Dermis microvascular lymphatic vessel endothelial cell (primary cell): Measurements from ENCODE around the gene ZNF436. TPM values are rescaled to one million over a fixed set of nuclear protein-coding genes. Genes with fewer than 3 reads are reported as not detected.
"Not testable (repeated sequence)": the region's sequence is repeated elsewhere in the genome, so short reads cannot be mapped to it uniquely, and the experiment has no call there.

Experiments used
- DNase-seq, 2 donors: peaks; one replicate each; pipeline versions ENCODE4 v3.0.0 to v3.0.0-alpha.2; 2010; ENCODE audit warnings: low read depth in 2 of 2
- total RNA-seq: library from RNA; depleted of rRNA; stranded (reverse); fragments of >200 nt; gene quantifications from 2 replicates; pipeline ENCODE4 v1.2.1, GENCODE V29; 2014

The ZNF436 gene
- total RNA-seq, 1 donor from 2014 or later, result 16.8 TPM

DNA sequence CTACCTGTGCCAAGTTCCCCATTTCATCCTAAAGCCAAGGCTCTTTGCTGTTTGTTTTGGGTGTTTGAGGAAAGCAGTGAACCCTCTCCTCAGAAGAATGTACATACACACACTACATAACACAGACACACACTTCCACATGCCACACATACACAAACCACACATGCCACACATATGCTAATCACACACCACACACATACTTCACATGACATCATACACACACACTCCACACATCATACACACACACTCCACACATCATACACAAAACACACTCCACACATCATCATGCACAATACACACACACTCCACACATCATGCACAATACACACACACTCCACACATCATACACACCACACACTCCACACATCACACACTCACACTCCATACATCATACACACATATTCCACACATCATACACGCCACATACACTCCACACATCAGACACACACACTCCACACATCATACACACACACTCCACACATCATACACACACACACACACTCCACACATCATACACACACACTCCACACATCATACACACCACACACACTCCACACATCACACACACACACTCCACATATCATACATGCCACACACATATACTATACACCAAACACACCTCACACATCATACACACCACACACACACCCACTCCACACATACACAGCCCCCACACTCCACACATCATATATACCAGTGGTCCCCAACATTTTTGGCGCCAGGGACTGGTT, 22.7 kb upstream of the ZNF436 start:
- DNase-seq, result no peak

DNA sequence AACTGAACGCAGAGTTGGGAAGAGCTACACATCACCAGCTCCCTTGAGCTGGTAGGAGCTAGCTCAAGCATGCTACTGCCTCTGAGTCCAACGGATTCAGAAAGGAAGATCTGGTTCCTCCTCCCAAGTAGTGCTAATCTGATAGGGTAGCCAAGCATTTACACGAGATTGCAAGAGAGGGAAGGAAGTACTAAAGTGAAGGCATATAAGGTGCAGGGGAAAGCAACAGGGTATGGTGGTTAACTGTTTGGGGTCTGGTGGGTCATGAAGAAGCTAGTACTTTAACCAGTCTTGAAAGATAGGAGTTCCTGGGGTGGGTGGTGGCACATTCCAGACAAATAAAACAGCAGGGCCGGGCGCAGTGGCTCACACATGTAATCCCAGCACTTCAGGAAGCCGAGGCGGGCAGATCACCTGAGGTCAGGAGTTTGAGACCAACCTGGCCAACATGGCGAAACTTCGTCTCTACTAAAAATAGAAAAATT, 20.2 kb upstream of the ZNF436 start:
- DNase-seq, result no peak

DNA sequence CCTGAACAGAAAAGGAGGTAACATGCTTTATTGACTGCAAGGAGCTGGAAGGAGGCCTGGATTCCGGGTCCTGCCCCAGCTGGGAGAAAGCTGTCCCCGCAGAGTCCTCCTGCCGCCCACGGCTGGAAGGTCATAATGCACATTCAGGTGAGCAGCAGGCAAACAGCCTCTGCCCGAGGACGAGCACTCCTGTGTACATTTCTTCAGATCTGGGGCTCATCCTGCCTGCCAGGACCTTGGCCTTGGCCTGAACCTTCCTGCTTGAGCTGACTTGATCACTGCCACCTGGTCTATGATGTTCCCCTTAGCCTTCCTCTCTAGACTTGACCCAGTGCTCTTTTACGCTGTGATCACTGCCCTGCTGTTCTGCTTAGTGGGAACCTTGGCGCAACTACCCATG, 17.9 kb upstream of the ZNF436 start:
- DNase-seq, result no peak

DNA sequence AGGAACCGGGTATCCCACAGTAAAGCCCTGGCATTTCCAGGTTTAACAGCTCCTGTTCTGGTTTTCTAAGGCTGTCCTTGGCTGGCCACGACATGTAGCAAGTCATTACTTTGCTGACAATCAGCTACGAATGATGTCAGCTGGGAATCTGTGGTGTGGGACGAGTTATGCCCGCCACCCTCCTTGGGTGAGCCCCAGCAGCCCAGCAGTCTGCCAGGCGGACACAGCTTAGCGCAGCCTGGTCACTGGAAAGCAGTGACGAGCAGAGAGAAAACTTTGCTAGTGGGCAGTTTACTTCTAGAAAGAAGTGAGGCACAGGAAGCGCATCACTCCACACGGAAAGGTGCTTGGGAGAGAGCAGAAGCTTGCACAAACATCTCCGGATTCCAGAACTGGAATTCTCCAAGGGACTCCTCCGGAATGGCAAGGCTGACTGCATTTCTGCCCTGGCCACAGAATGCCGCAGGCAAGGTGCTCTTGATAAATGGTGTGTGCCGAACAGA, 15.5 kb upstream of the ZNF436 start:
- DNase-seq, result peak in 1 of 2 donors; percentile 52

- peak in 1 of 2 donors; percentile 59 for DNase-seq
Measured at GRCh38 chr1:23384312-23385058, 14.8 kb upstream of the ZNF436 start.

DNA sequence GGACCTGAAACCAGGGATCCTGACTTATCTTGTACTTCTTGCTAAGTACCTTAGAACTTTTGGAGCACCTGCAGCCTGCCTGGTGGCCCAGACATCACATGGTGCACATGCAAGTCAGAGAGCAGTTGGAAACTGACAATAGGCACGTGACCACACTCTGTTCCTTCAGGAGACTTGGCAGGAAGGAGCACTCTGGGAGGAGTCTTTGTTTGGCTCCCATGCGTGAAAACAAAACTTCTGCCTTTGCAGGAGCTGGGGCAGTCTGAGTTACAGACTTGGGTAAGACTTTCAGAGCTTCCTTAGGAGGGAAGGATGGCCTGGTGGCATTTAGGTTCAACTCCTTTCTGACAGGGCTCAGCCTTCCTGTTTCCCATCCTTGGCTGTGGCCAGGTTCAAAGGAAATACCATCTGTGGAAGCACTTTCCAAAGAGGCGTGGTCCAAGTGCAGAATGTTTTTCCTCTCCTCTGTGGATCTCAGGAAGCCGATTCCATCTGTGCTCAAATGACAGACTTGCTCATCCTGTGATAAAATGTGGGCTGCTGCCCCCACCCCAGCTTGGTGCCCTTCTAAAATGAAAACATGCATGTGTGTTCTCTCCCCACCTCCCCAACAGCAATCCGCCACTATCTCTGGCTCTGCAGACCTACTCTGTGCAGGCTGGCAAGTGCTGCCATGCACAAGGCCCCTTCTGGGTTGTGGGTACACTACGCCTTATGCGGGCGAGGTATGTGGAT, 14.1 kb upstream of the ZNF436 start:
- no peak for DNase-seq

GRCh38 chr1:23381233-23381885, 11.7 kb upstream of the ZNF436 start:
- no peak for DNase-seq

DNA sequence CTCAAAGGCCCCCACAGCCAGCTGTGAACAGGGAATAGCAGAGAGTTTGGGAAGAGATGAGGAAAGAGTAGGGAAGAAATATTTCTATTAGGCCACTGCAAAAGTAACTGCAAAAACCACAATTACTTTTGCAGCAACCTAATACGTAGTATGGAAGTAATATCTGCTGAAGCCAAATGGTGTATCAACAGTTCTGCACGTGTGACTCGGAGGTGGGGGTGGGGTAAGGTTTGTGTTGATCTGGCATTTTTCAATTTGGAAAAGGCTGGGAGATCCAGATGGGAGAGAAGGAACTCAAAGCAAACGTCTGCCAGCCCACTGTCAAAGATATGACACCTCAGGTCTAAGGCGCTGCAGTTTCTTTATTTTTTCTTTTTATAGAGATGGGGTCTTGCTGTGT, 11.1 kb upstream of the ZNF436 start:
- no peak for DNase-seq

DNA sequence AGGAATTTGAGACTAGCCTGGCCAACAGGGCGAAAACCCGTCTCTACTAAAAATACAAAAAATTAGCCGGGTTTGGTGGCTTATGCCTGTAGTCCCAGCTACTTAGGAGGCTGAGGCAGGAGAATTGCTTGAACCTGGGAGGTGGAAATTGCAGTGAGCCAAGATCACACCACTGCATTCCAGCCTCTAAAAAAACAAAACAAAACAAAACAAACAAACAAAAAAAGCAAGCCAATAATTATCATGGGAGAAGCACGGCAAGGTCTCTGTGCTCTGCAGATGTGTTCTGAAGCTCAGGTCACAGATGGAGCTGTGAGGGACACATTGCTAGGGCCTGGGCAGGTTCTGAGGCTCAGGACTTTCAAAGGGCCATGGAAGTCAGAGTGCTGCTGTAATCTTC, 10.6 kb upstream of the ZNF436 start:
- not testable (repeated sequence) for DNase-seq

DNA sequence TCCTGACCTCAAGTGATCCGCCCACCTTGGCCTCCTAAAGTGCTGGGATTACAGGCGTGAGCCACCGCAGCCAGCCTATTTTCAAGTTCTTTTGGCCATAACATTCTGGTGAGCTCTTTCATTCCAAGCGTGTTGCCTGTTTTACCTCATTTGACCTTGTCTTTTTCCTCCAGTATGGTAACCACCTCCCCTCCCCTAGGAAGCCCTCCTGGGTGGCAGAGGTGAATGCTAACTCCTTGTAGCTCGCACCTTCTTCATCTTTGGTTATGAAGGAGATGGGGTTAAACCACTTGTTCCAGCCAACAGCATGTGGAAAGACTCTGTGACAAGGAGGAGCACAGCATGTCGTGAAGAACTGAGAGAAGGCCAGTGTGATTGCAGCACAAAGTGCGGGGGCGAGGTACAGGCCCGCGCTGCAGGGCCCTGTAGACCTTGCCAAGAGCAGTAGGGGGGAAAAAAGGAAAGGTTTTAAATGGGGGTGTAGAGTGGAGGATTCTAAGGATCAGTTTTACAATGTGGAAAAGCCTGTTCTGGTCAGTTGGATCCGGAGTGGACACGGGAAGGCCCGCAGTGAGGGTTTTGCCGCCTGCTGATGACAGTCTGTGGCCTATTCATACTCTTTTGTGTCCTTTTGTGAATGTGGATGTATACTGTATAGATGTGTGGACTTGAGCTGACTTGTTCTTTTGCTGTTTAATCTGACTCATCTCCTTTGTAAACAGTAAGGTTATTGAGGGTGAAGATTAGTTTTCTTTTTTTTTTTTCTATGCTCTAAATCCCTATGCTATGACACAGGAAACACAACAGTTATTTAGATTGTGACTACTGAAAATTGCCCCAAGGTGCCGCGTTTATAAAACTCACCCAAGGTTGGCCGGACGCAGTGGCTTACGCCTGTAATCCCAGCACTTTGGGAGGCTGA, 7.5 kb upstream of the ZNF436 start:
- peak in 1 of 2 donors; percentile 71 for DNase-seq

GRCh38 chr1:23374079-23374735, 4.6 kb upstream of the ZNF436 start:
- DNase-seq, result not testable (repeated sequence)

GRCh38 chr1:23371987-23372880, 2.6 kb upstream of the ZNF436 start:
- DNase-seq, result no peak

DNA sequence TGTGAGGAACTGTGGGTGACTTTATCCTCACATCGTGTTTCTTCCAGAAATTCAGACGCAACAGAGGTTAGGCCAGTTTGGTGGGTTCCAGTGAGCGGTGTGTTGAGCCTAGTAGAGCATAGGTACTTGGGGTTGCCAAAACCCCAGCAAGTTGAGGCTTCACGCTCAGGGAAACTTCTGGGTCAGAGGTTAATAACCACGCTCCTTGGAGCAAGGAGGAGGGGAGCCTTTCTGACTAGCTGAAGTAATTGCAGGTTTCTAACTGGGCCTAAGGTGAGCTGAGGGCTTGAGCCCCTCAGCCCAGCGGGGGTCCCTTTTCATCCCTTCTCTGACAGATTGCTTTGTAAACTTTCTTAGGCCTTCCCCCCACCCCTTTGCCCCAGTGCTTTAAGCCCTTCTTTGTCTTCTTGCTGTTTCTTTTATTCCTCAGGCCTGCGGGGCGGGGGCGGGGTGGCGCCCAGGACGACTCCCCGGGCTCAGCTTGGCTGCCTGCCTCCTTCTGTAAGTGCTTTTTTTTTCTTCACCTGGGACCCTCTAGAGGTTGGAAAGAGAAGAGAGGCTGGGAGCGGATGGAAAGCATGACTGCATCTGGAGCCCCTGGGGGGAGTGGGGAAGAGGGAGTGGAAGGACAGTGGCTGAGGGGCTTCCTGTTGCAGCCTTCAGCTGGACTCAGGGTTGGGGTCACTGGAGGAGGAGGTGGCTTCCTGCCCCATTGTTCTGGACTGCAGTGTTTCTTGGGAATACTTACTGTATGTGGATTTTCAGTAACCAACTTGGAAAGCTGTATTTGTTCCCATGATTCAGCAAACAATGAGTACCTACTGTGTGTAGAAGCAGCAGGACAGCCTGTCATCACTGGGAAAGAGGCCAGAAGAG, 1.3 kb upstream of the ZNF436 start:
- DNase-seq, result peak in 1 of 2 donors; percentile 79

- peak in 1 of 2 donors; percentile 25 for DNase-seq
Measured at GRCh38 chr1:23370330-23370708, 683 bp upstream of the ZNF436 start.

- peak; percentile 64 to 93 for DNase-seq
Measured at GRCh38 chr1:23368562-23369334, 888 bp downstream of the ZNF436 start.

- DNase-seq, result peak; percentile 97 to 99
Measured at GRCh38 chr1:23367791-23368561, 1.7 kb downstream of the ZNF436 start.
